ENCODE results near the gene LSM2. TPM values are rescaled to one million over a fixed set of nuclear protein-coding genes. Genes with fewer than 3 reads are reported as not detected.
A peak's percentile ranks its signal among the peaks of the same experiment; 100 is the strongest.
"Not testable (repeated sequence)": the region's sequence is repeated elsewhere in the genome, so short reads cannot be mapped to it uniquely, and the experiment has no call there.

Gene LSM2
- 45.8 and 55.3 TPM in 2 replicates for total RNA-seq

DNA sequence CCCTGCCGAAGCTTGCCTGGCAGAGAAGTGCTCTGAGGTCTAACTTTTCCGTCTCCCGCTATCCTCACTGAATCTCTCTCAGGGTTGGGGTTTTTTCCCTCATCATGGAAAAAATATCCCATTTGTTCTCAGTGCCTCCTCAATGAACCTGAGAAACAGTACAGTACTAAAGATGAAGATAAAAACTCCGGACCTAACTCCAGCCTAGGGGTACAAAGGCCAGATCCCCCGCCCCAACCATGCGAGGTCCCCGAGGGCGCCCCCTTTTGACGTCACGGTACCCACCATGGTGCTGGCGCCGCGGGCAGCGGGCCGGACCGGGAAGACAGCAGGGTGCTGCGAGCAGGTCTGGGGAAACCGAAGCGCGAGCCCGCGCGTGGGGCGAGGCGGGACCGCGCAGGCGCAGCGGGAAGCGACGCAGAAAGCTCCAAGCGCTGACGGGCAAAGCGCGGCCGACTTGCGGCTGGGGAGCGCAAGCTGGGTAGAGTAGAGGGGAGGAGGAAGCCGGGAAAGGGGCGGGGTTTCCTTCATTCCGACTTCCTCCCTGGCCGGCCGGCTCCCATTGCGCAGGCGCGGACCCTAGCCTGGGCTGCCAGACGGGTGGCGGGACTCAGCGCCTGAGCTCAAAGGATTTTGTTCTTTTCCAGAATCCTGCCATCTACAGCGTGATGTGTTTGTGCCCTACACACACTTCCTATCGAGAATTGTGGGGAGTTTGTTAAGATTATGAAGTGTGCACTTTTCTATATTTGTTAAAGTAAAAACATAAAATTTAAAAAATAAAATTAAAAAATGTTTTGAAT lies at the start of gene LSM2:
TSS of gene LSM2 (minus strand) at position 497 of the 803 bp plus-strand sequence. CDS start at position 288, 209 bp downstream.
- peak; percentile 85 for DNase-seq (ENCODE audit: low read depth, low spot score)

DNA sequence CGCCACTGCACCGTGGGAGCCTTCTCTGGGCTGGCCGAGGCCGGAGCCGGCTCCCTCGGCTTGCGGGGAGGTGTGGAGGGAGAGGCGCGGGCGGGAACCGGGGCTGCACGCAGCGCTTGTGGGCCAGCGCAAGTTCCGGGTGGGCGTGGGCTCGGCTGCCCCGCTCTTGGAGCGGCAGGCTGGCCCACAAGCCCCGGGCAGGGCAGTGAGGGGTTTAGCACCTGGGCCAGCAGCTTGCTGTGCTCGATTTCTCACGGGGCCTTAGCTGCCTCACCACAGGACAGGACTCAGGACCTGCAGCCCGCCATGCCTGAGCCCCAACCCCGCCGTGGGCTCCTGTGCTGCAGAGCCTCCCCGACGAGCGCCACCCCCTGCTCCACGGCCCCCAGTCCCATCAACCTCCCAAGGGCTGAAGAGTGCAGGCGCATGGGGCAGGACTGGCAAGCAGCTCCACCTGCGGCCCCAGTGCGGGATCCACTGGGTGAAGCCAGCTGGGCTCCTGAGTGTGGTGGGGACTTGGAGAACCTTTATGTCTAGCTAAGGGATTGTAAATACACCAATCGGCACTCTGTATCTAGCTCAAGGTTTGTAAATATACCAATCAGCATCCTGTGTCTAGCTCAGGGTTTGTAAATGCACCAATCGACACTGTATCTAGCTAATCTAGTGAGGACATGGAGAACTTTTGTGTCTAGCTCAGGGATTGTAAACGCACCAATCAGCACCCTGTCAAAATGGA lies 45.4 kb upstream of the LSM2 start:
- DNase-seq (ENCODE audit: low read depth, low spot score) = not testable (repeated sequence)

DNA sequence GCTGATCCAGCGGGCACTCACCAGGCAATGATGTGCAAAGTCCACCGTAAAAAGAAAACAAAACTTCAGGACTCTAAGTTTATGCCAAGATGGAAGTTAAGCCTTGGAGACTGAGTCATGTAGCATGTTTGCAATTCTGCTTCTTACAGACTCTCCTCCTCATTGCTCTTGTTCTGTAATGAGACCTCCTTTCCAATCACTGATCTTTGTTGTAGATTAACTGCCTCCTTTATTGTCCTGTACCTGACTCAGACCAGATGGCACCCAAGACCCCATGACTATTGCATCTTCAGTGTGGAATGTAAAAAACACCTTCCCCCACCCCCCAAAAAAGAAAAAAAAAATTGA lies 44.7 kb upstream of the LSM2 start:
- DNase-seq (ENCODE audit: low read depth, low spot score) = no peak

DNA sequence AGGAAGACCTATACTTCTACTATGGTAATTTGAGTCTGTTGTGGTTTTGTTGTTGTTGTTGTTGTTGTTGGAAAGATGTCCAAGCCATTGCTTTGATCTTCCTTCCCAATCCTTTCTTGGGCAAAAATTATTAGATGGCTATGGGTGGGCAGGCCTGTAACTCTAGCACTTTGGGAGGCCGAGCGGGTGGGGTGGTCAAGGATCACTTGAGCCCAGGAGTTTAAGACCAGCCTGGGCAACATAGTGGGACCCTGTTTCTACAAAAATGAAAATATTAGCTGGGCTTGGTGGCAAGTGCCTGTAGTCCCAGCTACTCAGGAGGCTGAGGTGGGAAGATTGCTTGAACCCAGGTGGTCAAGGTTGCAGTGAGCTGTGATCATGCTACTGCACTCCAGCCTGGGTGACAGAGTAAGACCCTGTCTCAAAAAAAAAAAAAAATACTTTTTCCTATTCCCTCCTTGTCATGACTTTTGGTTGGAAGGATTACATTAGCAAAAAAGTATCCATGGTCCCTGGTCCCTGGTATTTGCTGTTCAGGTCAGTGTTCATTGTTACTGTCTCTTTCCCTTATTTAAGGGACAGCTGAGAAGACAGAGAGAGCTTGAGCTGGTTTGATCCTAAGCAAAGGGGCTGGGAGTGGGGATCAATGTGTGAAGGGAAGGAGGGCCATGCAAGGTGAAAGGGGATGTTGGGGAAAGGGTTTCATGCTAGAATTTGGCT lies 44.2 kb upstream of the LSM2 start:
- no peak for DNase-seq (ENCODE audit: low read depth, low spot score)

DNA sequence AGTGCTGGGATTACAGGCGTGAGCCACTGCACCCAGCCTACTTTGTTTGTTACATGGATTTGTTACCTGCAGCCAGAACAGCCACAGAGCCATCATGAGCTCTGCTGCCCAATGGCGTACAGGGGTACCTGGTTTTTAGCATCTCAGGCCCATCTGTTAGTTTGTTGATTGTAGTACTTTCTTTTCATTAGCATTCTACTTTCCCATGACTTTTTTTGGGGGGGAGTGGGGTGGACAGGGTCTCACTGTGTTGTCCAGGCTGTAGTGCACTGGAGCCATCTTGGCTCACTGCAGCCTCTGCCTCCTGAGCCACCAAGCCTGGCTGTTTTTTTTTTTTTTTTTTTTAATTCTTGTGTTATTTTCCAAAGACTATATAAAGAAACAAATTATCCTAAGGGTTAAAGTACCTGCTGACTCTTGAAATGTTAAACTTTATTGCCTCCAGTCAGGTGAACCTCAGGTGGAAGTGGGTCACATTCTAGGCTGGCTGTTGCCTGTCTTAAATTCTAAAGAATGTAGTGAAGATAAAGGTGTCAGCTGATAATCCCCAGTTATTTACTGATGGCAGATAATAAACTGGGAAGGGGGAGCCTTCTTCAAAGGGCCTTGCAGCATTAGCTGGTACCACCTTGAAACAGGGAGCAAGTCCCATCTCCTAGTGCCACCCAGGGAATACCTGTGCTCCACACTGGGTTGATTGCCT lies 40.7 kb upstream of the LSM2 start:
- DNase-seq (ENCODE audit: low read depth, low spot score) = no peak

DNA sequence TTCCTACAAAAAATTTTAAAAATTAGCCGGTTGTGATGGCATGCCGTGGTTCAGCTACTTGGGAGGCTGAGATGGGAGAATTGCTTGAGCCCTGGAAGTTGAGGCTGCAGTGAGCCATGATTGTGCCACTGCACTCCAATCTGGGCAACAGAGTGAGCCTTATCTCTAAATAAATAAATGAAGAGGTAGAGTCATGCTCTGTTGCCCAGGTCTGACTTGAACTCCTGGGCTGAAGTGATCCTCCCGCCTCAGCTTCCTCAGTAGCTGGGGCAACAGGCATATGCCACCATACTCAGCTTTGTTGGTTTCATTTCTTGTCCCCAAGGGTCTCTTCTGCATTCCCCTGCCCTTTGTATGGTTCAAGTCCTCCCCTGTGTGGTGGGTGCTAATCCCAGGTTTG lies 37.7 kb upstream of the LSM2 start:
- DNase-seq (ENCODE audit: low read depth, low spot score) = no peak

DNA sequence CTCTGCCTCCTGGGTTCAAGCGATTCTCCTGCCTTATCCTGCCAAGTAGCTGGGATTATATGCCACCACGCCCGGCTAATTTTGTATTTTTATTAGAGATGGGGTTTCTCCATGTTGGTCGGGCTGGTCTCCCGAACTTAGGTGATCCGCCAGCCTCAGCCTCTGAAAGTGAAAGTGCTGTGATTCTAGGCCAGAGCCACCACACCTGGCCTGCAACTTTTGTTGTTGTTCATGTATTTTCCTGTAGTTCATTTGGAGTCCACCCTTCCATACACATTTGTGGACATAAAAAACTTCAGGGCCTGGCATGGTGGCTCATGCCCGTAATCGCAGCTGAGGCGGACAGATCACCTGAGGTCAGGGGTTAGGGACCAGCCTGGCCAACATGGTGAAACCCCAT lies 35.3 kb upstream of the LSM2 start:
- DNase-seq (ENCODE audit: low read depth, low spot score) = no peak

DNA sequence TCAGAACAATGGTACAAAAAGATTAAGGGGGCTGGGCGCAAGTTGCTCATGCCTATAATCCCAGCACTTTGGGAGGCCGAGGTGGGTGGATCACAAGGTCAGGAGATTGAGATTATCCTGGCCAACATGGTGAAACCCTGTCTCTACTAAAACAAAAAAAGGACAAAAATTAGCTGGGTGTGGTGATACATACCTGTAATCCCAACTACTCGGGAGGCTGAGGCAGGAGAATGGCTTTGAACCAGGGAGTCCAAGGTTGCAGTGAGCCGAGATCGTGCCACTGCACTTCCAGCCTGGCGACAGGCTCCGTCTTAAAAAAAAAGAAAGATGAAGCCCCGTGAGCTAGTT lies 33.0 kb upstream of the LSM2 start:
- not testable (repeated sequence) for DNase-seq (ENCODE audit: low read depth, low spot score)

DNA sequence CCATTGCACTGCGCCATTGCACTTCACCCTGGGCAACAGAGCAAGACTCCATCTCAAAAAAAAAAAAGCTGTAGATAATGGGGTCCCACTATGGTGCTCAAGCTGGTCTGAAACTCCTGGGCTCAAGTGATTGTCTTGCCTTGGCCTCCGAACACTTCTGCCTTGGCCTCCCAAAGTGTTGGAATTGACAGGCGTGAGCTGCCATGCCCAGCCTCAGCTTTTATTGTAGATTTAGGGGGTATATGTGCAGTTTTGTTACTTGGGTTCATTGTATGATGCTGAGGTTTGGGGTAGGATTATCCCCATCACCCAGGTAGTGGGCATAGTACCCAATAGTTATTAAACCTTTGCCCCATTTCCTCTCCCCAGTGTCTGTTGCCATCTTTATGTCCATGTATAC lies 32.2 kb upstream of the LSM2 start:
- no peak for DNase-seq (ENCODE audit: low read depth, low spot score)

DNA sequence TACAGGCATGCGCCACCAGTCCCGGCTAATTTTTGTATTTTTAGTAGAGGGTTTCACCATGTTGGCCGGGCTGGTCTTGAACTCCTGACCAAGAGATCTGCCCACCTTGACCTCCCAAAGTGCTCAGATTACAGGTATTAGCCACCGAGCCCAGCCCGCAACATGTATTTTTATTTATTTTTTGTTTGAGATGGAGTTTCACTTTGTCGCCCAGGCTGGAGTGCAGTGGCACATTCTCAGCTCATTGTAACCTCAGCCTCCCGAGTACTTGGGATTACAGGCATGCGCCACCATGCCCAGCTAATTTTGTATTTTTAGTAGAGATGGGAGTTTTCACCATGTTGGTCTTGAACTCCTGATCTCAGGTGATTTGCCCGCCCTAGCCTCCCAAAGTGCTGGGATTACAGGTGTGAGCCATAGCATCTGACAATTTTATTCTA lies 31.4 kb upstream of the LSM2 start:
- not testable (repeated sequence) for DNase-seq (ENCODE audit: low read depth, low spot score)

DNA sequence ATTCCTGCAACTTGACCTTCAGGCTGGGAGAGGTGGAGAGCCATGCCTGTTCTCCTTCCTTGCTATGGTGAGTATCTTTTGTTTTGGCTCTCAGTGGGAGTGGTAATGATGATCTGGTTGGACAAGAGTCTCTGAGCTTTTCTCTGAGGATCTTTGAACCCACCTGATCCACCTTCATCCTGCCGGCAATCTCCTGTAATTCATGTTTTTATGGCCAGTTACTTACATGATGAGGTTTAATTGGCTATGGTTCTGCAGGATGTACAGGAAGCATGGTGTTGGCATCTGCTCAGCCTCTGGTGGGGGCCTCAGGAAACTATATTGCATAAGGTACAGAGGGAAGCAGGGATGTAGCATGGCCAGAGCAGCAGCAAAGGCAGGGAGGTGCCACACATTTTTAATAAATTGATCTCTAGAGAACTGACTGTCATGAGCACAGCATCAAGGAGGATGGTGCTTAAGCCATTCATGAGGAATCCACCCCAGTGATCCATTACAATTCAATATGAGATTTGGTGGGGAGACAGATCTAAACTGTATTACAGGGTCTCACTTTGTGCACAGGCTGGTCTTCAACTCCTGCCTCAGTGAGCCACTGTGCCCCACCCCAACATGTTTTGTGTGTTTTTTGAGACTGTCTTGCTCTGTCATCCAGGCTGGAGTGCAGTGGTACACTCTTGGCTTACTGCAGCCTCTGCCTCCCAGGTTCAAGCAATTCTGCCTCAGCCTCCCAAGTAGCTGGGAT lies 30.8 kb upstream of the LSM2 start:
- no peak for DNase-seq (ENCODE audit: low read depth, low spot score)

DNA sequence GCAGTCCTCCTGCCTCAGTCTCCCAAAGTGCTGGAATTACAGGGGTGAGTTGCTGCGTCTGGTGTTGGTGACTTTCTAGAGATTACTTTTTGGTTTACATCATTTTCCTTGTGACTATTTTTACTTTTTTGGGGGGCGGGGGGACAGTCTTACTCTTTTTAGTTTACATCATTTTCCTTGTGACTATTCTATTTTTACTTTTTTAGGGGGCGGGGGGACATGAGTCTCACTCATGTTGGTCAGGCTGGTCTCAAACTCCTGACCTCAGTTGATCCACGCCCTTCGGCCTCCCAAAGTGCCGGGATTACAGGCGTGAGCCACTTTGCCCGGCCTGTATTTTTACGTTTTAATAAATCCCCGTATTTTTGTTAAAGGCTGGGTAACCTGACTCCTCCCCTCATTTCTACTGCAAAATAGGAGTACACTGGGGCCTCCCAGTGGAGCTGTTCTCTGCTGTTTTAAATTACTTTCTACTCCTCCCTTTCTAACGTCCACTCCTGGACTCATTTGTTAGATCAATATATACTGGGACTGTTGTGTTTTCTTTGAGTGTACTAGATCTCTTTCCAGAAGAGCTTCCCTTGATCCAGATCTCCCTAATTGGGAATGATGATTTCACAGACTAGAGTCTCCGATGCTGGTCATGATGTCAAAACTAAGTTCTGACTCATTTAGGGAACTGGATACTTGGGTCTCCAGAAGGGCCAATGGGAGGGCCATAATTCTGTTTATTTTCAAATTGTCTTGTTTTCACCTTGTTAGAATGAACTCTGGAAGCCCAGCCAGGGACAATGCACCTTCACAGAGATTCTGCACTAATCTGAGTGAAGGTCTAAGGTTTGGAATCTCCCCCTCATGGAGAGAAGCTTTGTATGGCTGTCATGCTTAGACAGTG lies 30.0 kb upstream of the LSM2 start:
- DNase-seq (ENCODE audit: low read depth, low spot score) = no peak

DNA sequence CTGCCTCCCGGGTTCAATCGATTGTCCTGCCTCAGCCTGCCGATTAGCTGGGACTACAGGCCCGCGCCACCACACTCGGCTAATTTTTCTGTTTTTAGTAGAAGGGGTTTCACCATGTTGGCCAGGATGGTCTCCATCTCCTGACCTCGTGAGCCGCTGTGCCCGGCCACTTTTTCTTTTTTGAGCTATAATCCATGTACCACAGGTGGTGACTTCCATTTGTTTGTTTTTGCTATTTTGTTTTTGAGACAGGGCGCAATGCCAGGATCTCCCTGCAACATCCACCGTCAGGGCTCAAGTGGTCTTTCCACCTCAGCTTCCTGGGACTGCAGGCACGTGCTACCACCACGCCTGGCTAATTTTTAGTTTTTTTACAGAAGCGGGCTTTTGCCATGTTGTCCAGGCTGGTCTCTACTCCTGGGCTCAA lies 29.3 kb upstream of the LSM2 start:
- no peak for DNase-seq (ENCODE audit: low read depth, low spot score)

DNA sequence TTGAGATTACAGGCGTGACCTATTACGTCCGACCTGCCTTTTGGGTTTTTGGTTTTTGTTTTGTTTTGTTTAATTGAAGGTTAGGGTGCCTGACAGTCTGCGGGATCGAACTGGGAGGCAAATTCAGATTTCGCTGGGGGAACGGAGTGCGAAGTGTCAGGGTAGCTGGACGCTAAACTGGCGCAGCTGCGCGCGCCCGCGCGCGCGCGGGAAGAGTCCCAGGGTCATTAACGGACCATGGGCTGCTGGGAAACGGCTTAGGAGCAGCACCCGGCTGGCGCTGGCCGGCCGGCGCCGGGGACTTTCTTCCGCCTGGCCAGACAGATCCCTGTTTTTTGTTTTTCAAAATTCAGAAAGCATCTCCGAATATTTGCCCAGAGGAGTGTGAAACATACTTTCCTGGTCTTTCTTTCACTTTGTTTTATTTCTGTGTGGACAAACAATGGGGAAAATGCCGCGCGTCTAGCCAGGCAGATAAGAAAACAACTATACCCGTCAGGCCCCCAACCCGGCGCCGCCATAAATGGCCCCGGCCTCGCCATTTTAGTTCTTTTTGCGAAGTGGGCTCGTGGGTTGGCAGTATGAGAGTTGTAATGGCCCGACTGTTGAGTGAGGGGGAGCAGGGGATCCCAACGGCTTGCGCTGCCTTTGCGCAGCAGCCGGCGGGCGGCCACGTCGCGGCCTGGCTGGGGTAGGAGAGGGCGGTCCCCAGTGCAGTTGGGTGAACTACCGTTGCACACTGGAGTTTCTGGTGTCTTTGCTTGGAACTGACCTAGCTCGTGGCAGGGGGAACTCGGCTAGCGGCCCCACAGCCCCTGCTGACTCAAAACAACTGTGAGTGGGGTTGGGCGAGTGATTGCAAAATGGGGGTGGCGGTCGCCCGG lies 27.8 kb upstream of the LSM2 start:
- DNase-seq (ENCODE audit: low read depth, low spot score) = no peak

DNA sequence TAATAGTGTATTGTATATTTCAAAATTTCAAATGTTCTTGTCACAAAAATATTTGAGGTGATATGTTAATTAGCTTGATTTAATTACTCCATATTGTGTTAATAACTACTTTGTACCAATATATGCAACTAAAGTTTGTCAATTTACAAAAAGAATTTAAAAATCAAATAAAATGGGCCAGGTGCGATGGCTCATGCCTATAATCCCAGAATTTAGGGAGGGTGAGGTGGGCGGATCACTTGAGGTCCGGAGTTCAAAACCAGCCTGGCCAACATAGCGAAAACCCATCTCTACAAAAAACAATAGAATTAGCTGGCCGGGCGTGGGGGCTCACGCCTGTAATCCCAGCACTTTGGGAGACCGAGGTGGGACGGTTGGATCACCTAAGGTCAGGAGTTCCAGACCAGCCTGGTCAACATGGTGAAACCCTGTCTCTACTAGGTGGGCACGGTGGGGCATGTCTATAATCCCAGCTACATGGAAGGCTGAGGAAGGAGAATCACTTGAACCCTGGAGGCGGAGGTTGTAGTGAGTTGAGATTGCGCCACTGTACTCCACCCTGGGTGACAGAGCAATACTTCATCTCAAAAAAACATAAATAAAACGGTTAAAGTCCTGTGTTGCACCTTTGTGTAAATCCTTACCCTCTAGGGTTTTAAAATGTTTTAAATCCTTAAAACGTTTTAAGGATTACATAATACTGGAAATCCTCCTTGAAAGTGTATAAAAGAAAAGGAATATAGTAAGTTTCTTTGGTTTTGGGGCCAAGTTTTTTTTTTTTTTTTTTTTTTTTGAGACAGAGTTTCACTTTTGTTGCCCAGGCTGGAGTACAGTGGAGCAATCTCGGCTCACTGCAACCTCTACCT lies 24.8 kb upstream of the LSM2 start:
- DNase-seq (ENCODE audit: low read depth, low spot score) = no peak

DNA sequence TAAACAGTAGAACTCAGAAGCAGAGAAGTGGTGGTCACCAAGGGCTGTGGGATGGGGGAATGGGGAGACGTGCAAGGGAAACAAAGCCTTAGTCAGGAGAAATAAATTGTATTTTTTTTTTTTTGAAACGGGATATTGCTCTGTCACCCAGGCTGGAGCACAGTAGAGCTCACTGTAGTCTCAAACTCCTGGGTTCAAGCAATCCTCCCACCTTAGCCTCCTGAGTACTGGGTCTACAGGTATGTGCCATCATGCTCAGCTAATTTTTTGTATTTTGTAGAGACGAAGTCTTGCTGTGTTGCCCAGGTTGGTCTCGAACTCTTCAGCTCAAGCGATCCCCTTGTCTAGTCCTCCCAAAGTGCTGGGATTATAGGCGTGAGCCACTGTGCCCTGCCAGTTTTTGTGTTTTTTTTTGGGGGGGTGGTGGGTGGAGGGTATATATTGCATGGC lies 24.1 kb upstream of the LSM2 start:
- DNase-seq (ENCODE audit: low read depth, low spot score) = no peak

DNA sequence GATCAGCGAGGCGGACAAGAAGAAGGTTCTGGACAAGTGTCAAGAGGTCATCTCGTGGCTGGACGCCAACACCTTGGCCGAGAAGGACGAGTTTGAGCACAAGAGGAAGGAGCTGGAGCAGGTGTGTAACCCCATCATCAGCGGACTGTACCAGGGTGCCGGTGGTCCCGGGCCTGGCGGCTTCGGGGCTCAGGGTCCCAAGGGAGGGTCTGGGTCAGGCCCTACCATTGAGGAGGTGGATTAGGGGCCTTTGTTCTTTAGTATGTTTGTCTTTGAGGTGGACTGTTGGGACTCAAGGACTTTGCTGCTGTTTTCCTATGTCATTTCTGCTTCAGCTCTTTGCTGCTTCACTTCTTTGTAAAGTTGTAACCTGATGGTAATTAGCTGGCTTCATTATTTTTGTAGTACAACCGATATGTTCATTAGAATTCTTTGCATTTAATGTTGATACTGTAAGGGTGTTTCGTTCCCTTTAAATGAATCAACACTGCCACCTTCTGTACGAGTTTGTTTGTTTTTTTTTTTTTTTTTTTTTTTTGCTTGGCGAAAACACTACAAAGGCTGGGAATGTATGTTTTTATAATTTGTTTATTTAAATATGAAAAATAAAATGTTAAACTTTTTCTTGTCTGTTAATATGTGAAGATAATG lies 23.0 kb upstream of the LSM2 start:
- DNase-seq (ENCODE audit: low read depth, low spot score) = no peak

All from pulmonary artery endothelial cell (primary cell).